Activated T-cell treated with anti-CD3 and anti-CD28 coated beads, Interleukin-2, amount 50 U/mL, for 24 hours (primary cell): ENCODE results near the gene WIF1.

Source experiments
- DNase-seq: peaks from one replicate; pipeline ENCODE4 v3.0.0-alpha.2; 2020
- H3K27ac Mint-ChIP-seq: 2 replicates; pipeline ENCODE4 v1.8.0; 2020; ENCODE audit warnings: mild to moderate bottlenecking, mixed read lengths
- H3K27me3 Mint-ChIP-seq: 2 replicates; pipeline ENCODE4 v1.8.0; 2020; ENCODE audit warnings: mixed read lengths
- H3K36me3 Mint-ChIP-seq: 2 replicates; pipeline ENCODE4 v1.8.0; 2020; ENCODE audit warnings: low read depth, mixed read lengths
- H3K4me1 Mint-ChIP-seq: 2 replicates; pipeline ENCODE4 v1.8.0; 2020; ENCODE audit warnings: low read depth, mixed read lengths
- H3K4me3 Mint-ChIP-seq: 2 replicates; pipeline ENCODE4 v1.8.0; 2020; ENCODE audit warnings: mild to moderate bottlenecking, moderate library complexity, mixed read lengths
- H3K9me3 Mint-ChIP-seq: 2 replicates; pipeline ENCODE4 v1.8.0; 2020; ENCODE audit warnings: mixed read lengths

The WIF1 gene

DNA sequence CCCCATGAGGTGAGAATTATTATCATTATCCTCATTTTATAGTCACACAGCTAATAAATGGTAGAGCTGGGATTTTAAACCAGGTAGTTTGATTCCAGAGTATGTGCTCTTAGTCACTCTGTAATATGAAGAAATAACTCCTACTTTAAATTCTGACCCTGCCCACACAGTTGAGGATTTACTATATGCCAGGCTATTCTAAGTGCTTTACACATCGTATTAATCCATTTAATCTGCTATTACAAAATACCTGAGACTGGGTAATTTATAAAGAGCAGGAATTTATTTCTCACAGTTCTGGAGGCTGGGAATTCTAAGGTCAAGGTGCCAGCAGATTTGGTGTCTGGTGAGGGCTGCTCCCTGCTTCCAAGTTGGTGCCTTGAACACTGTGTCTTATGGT, 19.6 kb upstream of the WIF1 start:
- Mint-ChIP-seq H3K4me1 (no peaks in the 10 kb centered on the region), H3K9me3 (peaks cover 5% of the 10 kb centered on the region), H3K27me3 (peaks cover 35% of the 10 kb centered on the region), H3K4me3 (no peak overlapping the region), H3K27ac (no peak overlapping the region), H3K36me3 (peaks cover 2% of the 10 kb centered on the region)
- DNase-seq = no peak

DNA sequence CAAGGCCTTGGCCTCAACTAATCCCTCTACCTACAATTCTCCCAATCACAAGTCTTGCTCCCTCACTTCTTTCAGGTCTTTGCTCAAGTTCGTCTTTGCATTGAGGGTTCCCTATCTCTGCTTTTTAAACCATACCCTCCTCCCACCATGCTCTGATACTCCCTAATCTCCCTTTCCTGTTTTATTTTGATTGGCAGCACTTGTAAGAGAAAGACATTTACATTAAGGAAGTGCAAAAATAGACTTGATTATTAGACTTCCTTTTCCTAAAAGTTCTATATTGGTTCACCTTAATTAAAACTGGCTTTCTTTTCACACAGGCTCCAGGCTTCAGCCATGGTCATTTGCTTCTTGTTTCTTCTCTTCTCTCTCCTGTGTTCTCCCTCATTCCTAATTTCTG, 18.3 kb upstream of the WIF1 start:
- H3K4me3 Mint-ChIP-seq = no peak overlapping the region
- no peaks in the 10 kb centered on the region for H3K4me1 Mint-ChIP-seq
- no peak overlapping the region for H3K27ac Mint-ChIP-seq
- peaks cover 5% of the 10 kb centered on the region for H3K9me3 Mint-ChIP-seq
- DNase-seq = no peak
- H3K36me3 Mint-ChIP-seq = peaks cover 2% of the 10 kb centered on the region
- peaks cover 25% of the 10 kb centered on the region for H3K27me3 Mint-ChIP-seq

DNA sequence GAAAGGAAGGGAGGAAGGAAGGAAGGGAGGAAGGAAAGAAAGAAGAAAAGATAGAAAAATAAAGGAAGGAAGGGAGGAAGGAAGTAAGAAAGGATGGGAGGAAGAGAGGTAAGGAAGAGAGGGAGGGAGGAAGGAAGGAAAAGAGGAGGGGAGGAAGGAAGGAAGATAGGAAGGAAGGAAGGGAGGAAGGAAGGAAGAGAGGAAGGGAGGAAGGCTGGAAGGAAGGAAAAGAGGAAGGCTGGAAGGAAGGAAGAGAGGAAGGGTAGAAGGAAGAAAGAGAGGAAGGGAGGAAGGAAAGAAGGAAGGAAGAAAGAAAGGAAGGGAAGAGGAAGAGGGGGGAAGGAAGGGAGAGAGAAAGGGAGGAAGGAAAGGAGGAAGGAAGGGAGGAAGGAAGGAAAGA, 12.8 kb upstream of the WIF1 start:
- Mint-ChIP-seq H3K27ac (no peak overlapping the region), H3K36me3 (peaks cover 2% of the 10 kb centered on the region)

DNA sequence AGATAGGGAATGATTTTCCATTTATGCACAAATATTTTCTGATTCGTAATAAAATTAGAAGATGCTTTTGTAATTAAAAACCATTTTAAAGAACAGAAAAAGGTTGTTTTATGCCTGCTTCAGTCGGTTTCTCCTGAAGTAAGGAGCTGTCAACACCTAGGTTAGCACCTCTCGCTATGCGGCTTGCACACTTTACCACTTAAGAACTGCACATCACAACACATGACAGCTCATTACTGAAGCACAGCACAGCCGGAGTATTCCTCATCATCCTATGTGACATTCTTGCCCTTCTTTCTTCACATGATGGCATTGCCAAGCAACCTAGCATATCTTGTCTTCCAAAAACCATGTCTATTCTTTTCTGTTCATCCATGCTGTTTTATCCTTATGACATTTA, 5.4 kb upstream of the WIF1 start:
- Mint-ChIP-seq H3K36me3 (no peaks in the 10 kb centered on the region), H3K9me3 (no peaks in the 10 kb centered on the region), H3K4me3 (no peak overlapping the region), H3K27me3 (peaks cover 33% of the 10 kb centered on the region), H3K4me1 (peaks cover 5% of the 10 kb centered on the region), H3K27ac (no peak overlapping the region)
- no peak for DNase-seq

More for the DNA sequence above, 12.8 kb upstream of the WIF1 start:
- DNase-seq = no peak
- peaks cover 5% of the 10 kb centered on the region for H3K9me3 Mint-ChIP-seq
- H3K4me1 Mint-ChIP-seq = no peaks in the 10 kb centered on the region
- peaks cover 23% of the 10 kb centered on the region for H3K27me3 Mint-ChIP-seq
- no peak overlapping the region for H3K4me3 Mint-ChIP-seq

DNA sequence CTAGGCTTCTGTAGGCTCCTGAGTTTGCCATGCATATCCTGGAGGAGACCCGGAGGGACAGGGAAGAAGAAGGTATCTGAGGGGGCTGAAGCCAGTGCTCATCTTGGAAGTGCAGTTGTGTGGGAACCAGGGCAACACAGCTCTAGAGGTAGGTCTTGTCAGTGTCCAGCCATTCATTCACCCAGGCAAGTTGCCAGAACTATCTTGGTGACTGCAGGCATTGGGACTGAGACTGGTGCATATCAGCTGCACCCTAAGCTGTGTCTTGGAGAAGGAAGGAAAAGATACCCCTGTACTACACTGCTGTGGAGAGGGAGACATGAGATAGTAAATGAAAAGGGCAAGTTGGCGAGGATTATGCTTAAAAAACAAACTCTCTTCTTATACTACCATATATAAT, 4.9 kb upstream of the WIF1 start:
- no peak for DNase-seq
- H3K36me3 Mint-ChIP-seq = no peaks in the 10 kb centered on the region
- no peaks in the 10 kb centered on the region for H3K9me3 Mint-ChIP-seq
- peaks cover 5% of the 10 kb centered on the region for H3K4me1 Mint-ChIP-seq
- no peak overlapping the region for H3K27ac Mint-ChIP-seq
- H3K4me3 Mint-ChIP-seq = no peak overlapping the region
- peaks cover 32% of the 10 kb centered on the region for H3K27me3 Mint-ChIP-seq

DNA sequence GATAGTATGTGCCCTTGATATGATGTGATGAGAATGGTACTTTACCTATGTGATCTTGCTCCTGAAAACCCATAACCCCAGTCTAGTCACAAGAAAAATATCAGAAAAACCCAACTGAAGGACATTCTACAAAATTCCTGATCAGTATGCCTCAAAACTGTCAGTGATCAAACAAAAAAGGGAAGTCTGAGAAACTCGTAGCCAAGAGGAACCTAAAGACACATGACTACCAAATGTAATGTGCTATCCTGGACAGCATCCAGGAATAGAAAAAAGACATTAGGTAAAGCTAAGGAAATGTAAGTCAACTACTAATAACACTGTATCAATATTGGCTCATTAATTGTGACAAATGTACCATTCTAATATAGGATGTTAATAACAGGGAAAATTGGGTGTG, 4.1 kb upstream of the WIF1 start:
- Mint-ChIP-seq H3K27ac (no peak overlapping the region), H3K4me3 (no peak overlapping the region), H3K9me3 (no peaks in the 10 kb centered on the region), H3K4me1 (peaks cover 7% of the 10 kb centered on the region), H3K36me3 (no peaks in the 10 kb centered on the region), H3K27me3 (peaks cover 37% of the 10 kb centered on the region)
- DNase-seq = no peak

DNA sequence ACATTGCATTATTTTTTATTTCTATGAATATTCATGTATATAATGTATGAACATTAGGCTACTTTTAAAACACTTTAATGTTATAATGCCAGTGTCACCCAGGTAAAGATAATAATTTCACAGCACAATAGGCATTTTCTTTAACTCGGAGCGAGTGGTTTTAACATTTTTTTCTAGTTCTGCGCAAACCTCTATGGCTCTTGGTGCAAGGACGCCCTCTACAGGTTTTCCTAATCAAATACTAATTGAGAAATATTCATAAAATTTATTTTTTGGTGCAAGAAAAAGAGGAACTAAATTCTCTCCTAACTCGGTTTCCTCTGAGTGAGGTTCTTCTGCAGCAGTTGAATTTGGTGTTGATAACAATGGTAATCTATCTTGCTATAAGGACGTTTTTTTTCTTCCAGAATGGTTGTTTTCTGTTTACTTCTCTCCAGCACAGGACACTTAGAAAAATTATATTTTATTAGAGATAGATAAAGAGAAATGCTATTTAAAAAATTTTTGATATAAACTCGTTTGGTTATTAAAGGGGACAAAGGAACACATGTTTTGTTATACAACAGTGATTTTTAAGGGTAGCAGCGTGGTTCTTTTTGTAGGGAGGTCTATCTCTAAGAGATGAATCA, 2.4 kb upstream of the WIF1 start:
- Mint-ChIP-seq H3K36me3 (no peaks in the 10 kb centered on the region), H3K4me3 (no peak overlapping the region), H3K27ac (no peak overlapping the region), H3K4me1 (peaks cover 7% of the 10 kb centered on the region), H3K9me3 (no peaks in the 10 kb centered on the region), H3K27me3 (peaks cover 41% of the 10 kb centered on the region)
- DNase-seq = no peak

DNA sequence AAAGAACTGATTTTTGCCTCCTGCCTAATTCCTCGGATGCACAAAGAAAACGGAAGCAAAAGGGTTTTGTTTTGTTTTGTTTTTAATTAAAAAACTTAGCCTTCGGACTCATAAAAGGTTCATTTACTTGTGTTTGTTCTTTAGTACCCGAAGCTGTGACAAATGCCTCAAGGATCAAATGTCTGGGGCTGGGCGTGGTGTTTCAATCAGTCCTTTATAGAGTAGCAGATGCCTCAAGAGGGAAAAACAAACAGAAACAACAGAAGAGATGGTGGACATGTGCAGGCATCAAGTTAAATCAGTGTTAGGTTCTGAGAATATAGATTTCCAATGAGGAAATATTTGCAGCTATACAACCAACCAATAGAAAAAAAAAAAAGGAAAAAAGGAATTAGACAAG, 1.6 kb upstream of the WIF1 start:
- H3K4me1 Mint-ChIP-seq = peaks cover 7% of the 10 kb centered on the region
- H3K27me3 Mint-ChIP-seq = peaks cover 46% of the 10 kb centered on the region
- no peaks in the 10 kb centered on the region for H3K36me3 Mint-ChIP-seq
- no peaks in the 10 kb centered on the region for H3K9me3 Mint-ChIP-seq
- H3K4me3 Mint-ChIP-seq = no peak overlapping the region
- DNase-seq = no peak
- H3K27ac Mint-ChIP-seq = no peak overlapping the region

DNA sequence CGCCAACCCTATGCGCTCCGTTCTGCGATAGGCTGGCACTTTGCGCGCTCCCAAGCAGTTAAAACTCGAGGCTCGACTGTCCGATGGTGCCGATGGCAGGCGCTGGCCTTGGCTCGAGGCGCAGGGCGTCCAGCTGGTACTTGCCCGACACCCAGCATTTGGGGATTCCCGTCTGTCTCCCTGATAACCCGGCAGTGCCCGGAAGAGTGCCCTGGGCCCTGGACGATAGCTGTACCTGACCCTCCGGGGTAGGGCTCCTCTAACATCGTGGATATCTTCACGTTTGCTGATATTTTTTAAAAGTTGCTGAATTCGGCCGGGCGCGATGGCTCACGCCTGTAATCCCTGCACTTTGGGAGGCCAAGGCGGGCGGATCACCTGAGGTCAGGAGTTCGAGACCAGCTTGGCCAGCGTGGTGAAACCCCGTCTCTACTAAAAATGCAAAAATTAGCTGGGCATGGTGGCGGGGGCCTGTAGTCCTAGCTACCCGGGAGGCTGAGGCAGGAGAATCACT, 908 bp upstream of the WIF1 start:
- Mint-ChIP-seq H3K27me3 (peaks cover 51% of the 10 kb centered on the region), H3K9me3 (no peaks in the 10 kb centered on the region), H3K36me3 (no peaks in the 10 kb centered on the region), H3K4me1 (peaks cover 7% of the 10 kb centered on the region), H3K4me3 (peak overlapping the region; percentile 43), H3K27ac (no peak overlapping the region)
- DNase-seq = no peak

DNA sequence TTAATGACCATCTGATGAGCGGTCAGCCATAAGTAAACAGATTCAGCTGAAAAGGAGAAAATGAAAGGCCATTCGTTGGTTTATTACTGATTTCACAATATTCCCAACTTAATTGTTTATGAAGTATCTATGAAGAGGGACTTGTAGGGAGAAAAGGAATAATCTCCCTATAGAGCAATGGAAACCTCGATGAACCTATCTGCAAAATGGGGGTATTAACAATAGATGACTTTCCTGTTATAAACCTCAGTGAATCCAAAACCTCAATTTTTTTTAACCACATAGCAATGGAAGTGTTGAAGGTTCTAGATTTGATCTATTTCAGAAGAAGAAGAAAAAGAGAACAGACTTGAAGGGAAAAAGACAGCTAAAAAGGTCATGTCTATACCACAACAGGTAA, 2.0 kb downstream of the WIF1 start:
- no peak overlapping the region for H3K4me3 Mint-ChIP-seq
- H3K4me1 Mint-ChIP-seq = peaks cover 7% of the 10 kb centered on the region

DNA sequence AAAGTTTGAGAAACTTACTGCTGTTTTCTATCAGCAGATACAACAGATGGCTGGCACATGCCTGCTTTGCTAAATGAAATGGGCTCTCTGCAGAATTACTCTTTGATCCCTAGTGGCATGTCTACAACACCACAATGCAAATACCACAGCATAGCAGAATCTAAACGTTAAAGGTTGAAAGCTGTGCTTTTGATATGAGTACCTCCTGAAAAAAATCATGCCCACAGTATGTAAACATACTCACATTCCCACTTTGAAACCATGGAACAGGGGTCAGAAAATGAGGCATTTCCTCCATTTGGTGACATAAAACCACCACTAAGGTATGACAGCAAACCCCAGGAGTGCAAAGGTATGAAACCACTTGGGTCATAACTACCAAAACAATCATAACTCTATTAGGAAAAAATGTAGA, 7.5 kb downstream of the WIF1 start:
- peaks cover 53% of the 10 kb centered on the region for H3K27me3 Mint-ChIP-seq

More for the DNA sequence above, 2.0 kb downstream of the WIF1 start:
- H3K27me3 Mint-ChIP-seq = peaks cover 63% of the 10 kb centered on the region
- DNase-seq = no peak
- H3K27ac Mint-ChIP-seq = no peak overlapping the region
- H3K36me3 Mint-ChIP-seq = no peaks in the 10 kb centered on the region
- H3K9me3 Mint-ChIP-seq = no peaks in the 10 kb centered on the region

DNA sequence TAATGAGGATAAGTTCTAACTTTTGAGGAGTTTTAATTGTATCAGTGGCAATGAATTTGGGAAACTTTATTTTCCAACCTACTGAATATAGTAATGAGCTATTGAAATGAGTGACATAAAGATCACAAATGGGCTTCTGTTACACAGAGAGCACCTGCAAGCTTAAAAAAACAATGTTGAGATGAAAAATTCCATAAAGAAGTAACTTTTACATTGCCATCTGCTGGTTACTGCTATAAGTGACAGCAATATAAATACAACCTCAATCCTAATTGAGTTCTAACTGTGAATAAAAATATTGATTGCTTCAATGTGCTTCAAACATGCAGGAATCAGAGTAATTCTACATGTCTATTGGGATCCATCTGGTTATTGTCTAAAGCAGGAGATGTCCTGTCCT, 14.2 kb downstream of the WIF1 start:
- no peaks in the 10 kb centered on the region for H3K36me3 Mint-ChIP-seq
- H3K27ac Mint-ChIP-seq = no peak overlapping the region
- H3K4me1 Mint-ChIP-seq = no peaks in the 10 kb centered on the region
- H3K4me3 Mint-ChIP-seq = no peak overlapping the region
- DNase-seq = no peak
- H3K9me3 Mint-ChIP-seq = no peaks in the 10 kb centered on the region
- peaks cover 16% of the 10 kb centered on the region for H3K27me3 Mint-ChIP-seq

More for the DNA sequence above, 7.5 kb downstream of the WIF1 start:
- H3K4me1 Mint-ChIP-seq = peaks cover 2% of the 10 kb centered on the region
- no peak overlapping the region for H3K27ac Mint-ChIP-seq
- H3K36me3 Mint-ChIP-seq = no peaks in the 10 kb centered on the region
- H3K4me3 Mint-ChIP-seq = no peak overlapping the region
- DNase-seq = no peak
- H3K9me3 Mint-ChIP-seq = no peaks in the 10 kb centered on the region

DNA sequence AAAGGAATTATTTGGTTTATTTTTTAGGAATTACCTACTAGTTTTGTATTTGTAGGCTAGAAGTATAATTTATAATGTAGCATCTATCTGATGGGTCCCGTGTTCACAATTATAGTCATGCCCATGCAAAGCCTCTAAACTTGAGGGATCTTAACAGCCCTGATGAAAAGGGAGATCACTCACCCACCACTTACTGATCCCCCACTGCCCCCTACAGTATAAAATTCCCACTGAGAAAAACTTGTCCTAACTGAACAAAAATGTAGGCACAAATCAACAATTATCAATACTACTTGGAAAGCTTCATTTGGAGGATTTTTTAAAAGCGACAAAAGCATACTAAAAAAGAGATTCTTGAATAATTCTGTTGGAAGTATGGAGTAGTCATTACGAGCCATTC, 21.0 kb downstream of the WIF1 start:
- no peaks in the 10 kb centered on the region for H3K4me1 Mint-ChIP-seq
- peaks cover 46% of the 10 kb centered on the region for H3K27me3 Mint-ChIP-seq
- DNase-seq = no peak
- no peaks in the 10 kb centered on the region for H3K36me3 Mint-ChIP-seq
- H3K9me3 Mint-ChIP-seq = no peaks in the 10 kb centered on the region
- H3K4me3 Mint-ChIP-seq = no peak overlapping the region
- no peak overlapping the region for H3K27ac Mint-ChIP-seq

DNA sequence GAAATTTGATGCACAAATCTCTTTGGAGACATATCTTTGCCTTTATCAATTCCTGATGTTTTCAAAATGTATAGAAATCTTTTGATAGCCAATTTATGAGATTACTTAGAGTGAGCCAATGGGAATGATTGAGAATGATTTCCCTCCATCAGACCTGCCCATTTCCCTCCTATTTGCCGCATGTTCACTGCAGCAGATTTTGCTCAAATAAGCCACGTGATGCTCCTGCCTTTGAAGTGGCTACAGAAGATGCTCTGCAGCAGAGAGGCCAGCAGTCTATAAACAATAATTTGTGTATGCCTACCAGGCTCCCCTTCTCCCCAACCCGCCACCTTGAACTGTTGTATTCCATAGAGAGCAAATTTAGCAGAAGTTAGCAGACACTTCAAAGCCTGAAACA, 21.9 kb downstream of the WIF1 start:
- H3K27ac Mint-ChIP-seq = no peak overlapping the region
- H3K9me3 Mint-ChIP-seq = no peaks in the 10 kb centered on the region
- no peaks in the 10 kb centered on the region for H3K4me1 Mint-ChIP-seq
- peaks cover 52% of the 10 kb centered on the region for H3K27me3 Mint-ChIP-seq
- DNase-seq = no peak
- no peaks in the 10 kb centered on the region for H3K36me3 Mint-ChIP-seq
- no peak overlapping the region for H3K4me3 Mint-ChIP-seq

DNA sequence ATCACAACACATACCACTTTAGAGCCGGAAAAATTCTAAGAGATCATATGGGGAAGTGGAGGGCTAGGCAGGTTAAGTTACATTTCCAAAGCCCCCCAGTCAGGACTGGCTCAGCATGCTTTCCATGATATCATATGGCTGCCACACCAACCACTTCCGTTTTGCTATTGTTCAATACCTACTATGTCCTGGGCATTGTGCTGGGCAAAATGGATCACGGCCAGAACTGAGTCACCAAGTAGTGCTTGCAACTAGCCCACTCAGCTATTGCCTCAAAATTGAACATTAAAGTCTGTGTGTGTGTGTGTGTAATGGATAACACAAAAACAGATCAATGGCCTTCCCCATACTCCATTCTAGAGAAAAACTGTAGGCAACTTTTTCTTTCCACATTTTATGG, 22.7 kb downstream of the WIF1 start:
- DNase-seq = no peak
- peaks cover 57% of the 10 kb centered on the region for H3K27me3 Mint-ChIP-seq

DNA sequence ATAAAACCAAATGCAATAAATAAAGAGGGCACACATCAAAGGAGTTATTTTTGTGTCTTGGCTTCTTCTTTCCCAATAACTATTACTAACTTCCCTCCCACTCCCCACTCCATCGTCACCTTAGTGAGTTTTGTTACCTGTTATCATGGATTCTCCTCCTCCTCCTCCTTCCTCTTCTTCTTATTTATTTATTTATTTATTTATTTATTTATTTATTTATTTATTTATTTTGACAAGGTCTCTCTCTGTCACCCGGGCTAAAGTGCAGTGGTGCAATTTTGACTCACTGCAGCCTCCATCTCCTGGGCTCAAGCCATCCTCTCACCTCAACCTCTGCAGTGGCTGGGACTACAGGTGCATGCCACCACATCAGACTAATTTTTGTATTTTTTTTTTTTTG, 26.4 kb downstream of the WIF1 start:
- H3K4me3 Mint-ChIP-seq = no peak overlapping the region
- no peaks in the 10 kb centered on the region for H3K36me3 Mint-ChIP-seq
- no peak for DNase-seq
- H3K4me1 Mint-ChIP-seq = no peaks in the 10 kb centered on the region
- H3K27ac Mint-ChIP-seq = no peak overlapping the region
- H3K9me3 Mint-ChIP-seq = no peaks in the 10 kb centered on the region
- H3K27me3 Mint-ChIP-seq = peaks cover 56% of the 10 kb centered on the region

More for the DNA sequence above, 22.7 kb downstream of the WIF1 start:
- no peaks in the 10 kb centered on the region for H3K4me1 Mint-ChIP-seq
- H3K27ac Mint-ChIP-seq = no peak overlapping the region
- no peak overlapping the region for H3K4me3 Mint-ChIP-seq
- no peaks in the 10 kb centered on the region for H3K36me3 Mint-ChIP-seq
- H3K9me3 Mint-ChIP-seq = no peaks in the 10 kb centered on the region
